Measurements from ENCODE around the gene ZNF554.

DNA sequence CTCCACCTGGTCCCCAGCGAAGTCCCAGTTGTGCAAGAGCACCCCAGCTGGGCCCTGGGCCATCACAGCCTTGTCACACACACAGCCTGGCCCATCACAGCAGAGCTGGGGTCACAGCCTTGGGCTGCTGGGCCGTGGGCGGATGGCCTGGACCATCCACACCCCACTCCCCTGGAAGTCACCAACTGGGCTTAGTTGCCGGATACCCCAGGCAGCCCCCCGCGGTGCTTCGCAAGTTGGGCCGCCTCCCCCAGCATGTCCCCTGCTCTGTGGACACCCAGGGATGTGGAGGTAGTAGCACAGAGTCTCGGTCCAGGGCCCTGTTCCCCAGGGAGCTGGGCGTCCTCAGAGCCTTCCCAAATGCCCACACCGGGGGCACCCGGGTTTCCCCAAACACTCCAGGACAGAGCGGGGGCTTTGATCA lies 4.5 kb upstream of the ZNF554 start:
- TF ChIP-seq EZH2 (IDR thresholded peaks at IDR 0.05; ENCODE audit: borderline replicate concordance): no peak
- no peak for TF ChIP-seq CTCF (IDR thresholded peaks at IDR 0.05; ENCODE audit: poor library complexity)

Measured in hepatocyte (in vitro differentiated cells).